GM18502 (cell line): Measurements from ENCODE around the gene GHRL.
"Not testable (repeated sequence)": the region's sequence is repeated elsewhere in the genome, so short reads cannot be mapped to it uniquely, and the experiment has no call there.

ENCODE experiments used
- ATAC-seq: cut with Tn5 transposase; IDR thresholded peaks from one replicate; pipeline ENCODE4 v1.9.1; 2021; ENCODE audit warnings: mild to moderate bottlenecking; ENCODE audit not compliant: unreplicated experiment, poor library complexity

The GHRL gene

GRCh38 chr3:10278501-10278900, 14.2 kb downstream of the GHRL start:
- ATAC-seq = no peak

GRCh38 chr3:10277115-10277625, 15.6 kb downstream of the GHRL start:
- no peak for ATAC-seq

GRCh38 chr3:10274601-10275000, 18.1 kb downstream of the GHRL start:
- no peak for ATAC-seq

DNA sequence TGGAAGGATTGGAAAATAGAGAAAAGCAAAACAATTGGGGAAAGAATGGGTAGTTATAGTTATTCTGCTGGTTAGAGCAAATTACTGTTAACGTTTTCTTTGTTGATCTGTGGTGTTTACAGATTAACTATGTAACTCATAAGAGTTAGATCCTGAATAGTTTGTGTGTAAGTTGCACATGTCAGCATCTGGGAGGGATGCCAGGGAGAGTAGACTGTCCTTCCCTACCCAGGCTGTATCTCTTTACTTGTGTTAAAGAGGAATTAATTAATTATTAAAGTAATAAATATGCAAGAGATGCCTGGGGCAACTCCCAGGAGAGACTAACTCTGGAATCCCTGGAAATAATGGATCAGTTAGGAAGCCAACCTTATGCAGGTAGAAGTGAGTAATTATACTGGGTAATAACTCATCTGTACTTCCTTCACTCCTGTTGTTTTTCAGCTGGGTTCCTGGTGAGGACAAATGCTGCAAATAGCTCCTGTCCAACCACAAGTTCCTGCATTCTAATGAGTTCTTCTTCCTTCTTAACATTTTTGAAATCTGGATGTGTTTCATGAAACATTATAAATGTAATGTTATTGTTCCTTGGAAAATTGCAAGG, 18.9 kb downstream of the GHRL start:
- no peak for ATAC-seq

DNA sequence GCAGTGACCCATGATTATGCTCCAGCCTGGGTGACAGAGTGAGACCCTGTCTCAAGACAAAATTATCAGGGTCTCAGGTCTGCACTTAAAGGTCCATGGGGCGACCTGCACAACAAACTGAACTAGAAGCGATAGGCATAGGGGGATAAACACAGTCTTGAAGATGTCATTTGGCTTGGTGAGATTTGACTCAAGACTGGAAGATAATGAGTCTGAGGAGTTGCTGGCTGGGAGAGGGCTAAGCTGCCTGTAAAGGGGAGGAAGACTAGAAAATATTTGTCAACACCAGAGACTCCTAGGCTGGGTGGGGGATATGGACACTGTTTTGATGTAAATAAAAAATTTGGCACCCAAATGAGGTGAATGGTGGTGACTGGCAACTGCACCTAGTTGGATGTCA, 19.8 kb downstream of the GHRL start:
- ATAC-seq = no peak

GRCh38 chr3:10272476-10272875, 20.3 kb downstream of the GHRL start:
- not testable (repeated sequence) for ATAC-seq

- no peak for ATAC-seq
Observed at GRCh38 chr3:10269443-10269842, 23.3 kb downstream of the GHRL start.

DNA sequence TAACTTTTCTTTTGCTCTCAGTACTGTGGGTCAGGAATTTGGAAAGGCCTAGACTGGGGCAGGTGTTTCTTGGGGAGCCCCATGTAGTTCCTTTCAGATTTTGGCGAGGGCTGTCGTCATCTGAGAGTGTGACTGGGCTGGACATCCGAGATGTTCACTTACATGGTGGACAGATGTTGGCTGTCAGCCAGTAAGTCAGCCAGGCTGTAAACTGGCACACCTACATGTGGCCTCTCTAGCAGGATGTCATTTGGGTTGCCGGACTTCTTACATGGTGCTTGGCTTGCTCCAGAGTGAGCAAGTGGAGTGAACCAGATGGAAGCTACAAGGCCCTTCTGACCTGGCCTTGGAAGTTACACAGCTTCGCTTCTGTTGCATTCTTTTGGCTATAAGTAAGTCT, 23.8 kb downstream of the GHRL start:
- ATAC-seq = no peak

- no peak for ATAC-seq
Observed at GRCh38 chr3:10268116-10268515, 24.6 kb downstream of the GHRL start.

DNA sequence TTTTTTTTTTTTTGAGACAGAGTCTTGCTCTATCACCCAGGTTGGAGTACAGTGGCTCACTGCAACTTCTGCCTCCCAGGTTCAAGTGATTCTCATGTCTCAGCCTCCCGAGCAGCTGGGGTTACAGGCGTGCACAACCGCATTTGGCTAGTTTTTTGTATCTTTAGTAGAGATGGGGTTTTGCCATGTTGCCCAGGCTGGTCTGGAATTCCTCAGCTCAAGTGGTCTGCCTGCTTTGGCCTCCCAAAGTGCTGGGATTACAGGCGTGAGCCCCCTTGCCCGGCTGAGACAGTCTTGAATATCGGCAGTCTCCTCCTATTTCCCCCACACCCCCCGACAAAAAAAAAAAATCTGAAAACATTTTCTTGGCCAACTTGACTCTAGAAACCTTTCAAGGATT, 25.8 kb downstream of the GHRL start:
- ATAC-seq = not testable (repeated sequence)

- no peak for ATAC-seq
Observed at GRCh38 chr3:10265833-10266232, 26.9 kb downstream of the GHRL start.

- no peak for ATAC-seq
Observed at GRCh38 chr3:10263646-10264363, 28.9 kb downstream of the GHRL start.

DNA sequence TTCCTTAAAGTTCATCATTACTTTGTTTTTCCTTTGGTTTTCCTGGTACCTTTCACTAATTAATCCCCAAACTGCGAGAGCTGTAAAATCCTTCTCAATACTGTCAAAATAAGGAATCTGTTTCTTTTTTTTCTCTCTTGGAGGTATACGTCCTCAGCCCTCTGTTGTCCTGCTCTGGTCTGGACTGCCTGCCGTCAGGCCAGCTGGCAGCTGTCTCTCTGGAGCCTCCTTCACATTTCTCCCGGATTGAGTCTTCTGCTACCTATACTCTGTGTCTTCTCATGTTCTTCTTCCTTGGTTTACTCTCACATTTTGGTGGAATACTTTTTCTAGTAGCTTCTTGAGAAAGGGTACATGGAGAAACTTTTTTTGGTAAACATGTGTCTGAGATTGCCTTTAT, 30.7 kb downstream of the GHRL start:
- no peak for ATAC-seq

DNA sequence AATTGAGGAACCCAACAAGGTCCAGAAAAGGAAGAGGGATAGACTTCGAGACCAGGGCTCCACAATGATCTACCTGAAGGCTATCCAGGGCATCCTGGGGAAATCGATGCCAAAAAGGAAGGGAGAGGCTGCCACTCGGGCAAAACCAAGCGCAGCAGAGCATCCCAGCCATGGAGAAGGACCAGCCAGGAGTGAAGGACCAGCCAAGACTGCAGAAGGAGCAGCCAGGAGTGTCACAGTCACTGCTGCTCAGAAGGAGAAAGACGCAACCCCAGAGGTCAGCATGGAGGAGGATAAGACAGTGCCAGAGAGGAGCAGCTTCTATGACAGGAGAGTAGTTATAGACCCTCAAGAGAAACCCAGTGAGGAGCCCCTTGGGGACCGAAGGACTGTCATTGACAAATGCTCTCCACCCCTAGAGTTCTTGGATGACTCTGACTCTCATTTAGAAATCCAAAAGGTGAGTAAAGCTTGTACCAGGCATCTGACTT, 32.5 kb downstream of the GHRL start:
- ATAC-seq = no peak

GRCh38 chr3:10259798-10260197, 32.9 kb downstream of the GHRL start:
- ATAC-seq = no peak

GRCh38 chr3:10259036-10259435, 33.7 kb downstream of the GHRL start:
- no peak for ATAC-seq

DNA sequence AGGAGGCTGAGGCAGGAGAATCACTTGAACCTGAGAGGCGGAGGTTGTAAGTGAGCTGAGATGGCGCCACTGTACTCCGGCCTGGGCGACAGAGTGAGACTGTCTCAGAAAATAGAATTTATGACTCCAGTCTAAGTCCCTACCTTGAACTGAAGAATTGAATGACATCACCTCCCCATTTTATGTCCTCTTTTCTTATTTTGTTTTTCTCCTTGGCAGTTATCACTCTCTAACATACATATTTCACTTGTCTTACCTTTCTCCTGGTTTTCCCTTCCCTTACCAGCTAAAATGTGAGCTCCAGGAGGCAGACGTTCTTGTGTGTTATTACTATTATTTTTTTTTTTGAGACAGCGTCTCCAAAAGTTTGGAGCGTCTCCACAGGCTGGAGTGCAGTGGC, 36.9 kb downstream of the GHRL start:
- no peak for ATAC-seq

DNA sequence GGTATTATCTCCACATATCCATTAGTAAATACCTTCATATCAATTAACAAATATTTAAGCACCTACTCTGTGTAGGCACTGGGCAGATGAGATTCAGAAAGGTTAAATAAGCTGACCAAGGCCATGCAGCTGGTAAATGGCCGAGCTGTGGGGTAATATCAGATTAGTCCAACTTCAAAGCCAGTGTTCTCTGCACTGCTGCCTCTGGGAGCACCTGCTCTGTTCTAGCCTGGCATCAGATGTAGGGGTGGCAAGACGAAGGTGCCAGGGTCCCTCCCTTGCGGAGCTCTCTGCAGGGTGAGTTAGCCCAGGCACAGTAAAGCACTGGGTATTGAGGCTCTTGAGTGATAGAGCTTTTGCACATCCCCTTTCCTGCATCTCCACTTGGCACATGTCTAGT, 39.0 kb downstream of the GHRL start:
- no peak for ATAC-seq

- no peak for ATAC-seq
Observed at GRCh38 chr3:10251006-10251405, 41.7 kb downstream of the GHRL start.

DNA sequence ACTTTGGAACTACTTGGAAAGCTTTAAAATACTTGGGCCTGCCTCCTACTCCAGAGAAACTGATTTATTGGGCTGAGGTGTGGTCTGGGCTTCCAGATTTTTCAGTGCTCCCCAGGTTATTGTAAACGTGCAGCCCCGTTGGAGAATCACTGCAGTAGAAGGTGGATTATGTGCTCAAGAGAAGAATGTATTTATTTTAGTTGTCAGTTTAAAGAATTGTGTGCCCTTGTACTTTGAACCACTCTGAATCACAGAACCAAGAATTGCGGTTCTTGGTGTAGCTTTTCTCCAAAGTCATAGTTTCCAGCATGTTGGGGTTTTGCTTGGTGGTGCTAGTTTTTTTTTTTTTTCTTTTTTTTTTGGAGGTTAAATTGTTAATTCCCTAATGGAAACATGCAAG, 42.9 kb downstream of the GHRL start:
- ATAC-seq = no peak

GRCh38 chr3:10248984-10249748, 43.6 kb downstream of the GHRL start:
- ATAC-seq = peak; percentile 23
